Measurements from ENCODE around the gene NCAPD2.

DNA sequence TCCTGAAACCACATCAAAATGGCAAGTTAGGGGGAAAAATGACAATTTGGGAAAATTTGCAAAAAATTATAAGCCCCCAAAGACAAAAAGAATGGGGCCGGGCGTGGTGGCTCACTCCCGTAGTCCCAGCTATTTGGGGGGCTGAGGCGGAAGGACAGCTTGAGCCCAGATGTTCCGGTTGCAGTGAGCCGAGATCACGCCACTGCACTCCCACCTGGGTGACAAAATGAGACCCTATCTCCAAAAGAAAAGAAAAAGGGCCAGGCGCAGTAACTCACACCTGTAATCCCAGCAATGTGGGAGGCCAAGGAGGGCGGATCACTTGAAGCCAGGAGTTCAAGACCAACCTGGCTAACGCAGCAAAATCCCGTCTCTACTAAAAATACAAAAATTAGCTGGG, 21.4 kb upstream of the NCAPD2 start:
- TF ChIP-seq, protein P1, sequence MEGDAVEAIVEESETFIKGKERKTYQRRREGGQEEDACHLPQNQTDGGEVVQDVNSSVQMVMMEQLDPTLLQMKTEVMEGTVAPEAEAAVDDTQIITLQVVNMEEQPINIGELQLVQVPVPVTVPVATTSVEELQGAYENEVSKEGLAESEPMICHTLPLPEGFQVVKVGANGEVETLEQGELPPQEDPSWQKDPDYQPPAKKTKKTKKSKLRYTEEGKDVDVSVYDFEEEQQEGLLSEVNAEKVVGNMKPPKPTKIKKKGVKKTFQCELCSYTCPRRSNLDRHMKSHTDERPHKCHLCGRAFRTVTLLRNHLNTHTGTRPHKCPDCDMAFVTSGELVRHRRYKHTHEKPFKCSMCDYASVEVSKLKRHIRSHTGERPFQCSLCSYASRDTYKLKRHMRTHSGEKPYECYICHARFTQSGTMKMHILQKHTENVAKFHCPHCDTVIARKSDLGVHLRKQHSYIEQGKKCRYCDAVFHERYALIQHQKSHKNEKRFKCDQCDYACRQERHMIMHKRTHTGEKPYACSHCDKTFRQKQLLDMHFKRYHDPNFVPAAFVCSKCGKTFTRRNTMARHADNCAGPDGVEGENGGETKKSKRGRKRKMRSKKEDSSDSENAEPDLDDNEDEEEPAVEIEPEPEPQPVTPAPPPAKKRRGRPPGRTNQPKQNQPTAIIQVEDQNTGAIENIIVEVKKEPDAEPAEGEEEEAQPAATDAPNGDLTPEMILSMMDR (IDR thresholded peaks at IDR 0.05; ENCODE audit: insufficient read depth, low read length), result no peak
- TF ChIP-seq, protein P2, sequence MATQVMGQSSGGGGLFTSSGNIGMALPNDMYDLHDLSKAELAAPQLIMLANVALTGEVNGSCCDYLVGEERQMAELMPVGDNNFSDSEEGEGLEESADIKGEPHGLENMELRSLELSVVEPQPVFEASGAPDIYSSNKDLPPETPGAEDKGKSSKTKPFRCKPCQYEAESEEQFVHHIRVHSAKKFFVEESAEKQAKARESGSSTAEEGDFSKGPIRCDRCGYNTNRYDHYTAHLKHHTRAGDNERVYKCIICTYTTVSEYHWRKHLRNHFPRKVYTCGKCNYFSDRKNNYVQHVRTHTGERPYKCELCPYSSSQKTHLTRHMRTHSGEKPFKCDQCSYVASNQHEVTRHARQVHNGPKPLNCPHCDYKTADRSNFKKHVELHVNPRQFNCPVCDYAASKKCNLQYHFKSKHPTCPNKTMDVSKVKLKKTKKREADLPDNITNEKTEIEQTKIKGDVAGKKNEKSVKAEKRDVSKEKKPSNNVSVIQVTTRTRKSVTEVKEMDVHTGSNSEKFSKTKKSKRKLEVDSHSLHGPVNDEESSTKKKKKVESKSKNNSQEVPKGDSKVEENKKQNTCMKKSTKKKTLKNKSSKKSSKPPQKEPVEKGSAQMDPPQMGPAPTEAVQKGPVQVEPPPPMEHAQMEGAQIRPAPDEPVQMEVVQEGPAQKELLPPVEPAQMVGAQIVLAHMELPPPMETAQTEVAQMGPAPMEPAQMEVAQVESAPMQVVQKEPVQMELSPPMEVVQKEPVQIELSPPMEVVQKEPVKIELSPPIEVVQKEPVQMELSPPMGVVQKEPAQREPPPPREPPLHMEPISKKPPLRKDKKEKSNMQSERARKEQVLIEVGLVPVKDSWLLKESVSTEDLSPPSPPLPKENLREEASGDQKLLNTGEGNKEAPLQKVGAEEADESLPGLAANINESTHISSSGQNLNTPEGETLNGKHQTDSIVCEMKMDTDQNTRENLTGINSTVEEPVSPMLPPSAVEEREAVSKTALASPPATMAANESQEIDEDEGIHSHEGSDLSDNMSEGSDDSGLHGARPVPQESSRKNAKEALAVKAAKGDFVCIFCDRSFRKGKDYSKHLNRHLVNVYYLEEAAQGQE (IDR thresholded peaks at IDR 0.05; ENCODE audit: insufficient replicate concordance, low read depth), result no peak
- no peak for TF ChIP-seq POLR2AphosphoS5 (IDR thresholded peaks at IDR 0.05; ENCODE audit: low read depth)
- no peak for TF ChIP-seq GABPA (IDR thresholded peaks at IDR 0.05; ENCODE audit: low read depth)

Data from HL-60 (cell line).